ENCODE results near the gene ERAP2. TPM values are rescaled to one million over a fixed set of nuclear protein-coding genes. Genes with fewer than 3 reads are reported as not detected.

Gene ERAP2
- total and polyA plus RNA-seq, 10 of the 15 experiments (the other 5 are each of a cell fraction or from before 2014, with no cell fraction given) = 4.0 to 28.7 (median 11.7) TPM

DNA sequence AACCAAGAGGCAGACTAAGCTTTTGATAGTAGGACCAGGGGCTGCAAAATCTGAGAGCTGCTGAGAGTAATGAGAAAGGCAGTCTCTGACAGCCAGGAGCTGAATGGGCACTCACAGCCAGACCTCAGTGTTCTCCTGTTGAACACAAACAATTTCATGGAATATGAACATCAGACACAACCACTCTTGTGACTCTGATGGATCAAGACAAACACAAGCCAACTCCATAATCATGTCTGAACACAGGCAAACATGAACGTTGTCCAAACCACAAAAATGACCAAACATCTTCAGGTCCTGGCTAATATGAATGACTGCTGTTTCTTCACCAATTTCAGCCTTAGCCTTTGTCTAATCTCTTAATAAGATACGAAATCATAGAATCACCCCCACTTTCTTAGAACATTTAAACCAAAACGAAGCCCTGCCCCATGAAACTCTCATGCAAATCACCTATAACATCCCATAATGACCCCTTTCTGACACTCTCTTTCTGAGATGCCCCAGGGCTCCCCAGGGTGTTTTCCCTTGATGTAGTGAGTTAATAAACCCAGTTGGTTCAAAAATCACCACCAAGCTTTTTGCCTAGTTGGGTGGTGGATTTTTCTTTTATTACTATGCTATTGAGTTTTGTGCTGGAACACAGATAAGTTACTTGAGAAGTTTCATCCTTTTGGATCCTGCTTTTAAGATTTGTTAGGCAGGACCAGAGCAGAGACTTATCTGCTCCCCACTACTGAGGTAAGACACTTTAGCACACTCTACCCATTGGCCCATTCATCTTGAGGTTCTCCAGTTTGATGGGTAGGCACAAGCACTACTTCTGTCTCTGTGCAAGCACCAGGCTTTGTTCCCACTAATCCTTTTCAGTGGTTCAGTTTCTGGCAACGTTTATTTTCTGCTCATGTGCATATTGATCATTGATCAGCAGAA lies 5.9 kb upstream of the ERAP2 start:
- H3K27ac ChIP-seq (ENCODE audit: control insufficient read depth, insufficient read depth) = peak overlapping the region; percentile 76
- CTCF ChIA-PET = interaction anchor here (0.7 to 13.2 kb wide), 49 partner anchors 7 to 1900 kb away, joined by 3 to 223 read pairs (median 13); partner anchors contain the start of genes ERAP1, ERAP2, LIX1 and LNPEP
- POLR2A ChIA-PET = interaction anchor here (0.6 to 3.8 kb wide), 16 partner anchors 8 to 296 kb away, joined by 3 to 27 read pairs (median 4); partner anchors contain the start of genes ERAP1 and LNPEP
- H4K20me1 ChIP-seq (ENCODE audit: control insufficient read depth, insufficient read depth) = no peaks in the 10 kb centered on the region
- H3K27me3 ChIP-seq (replicated peaks in 1 of 2; ENCODE audit: control insufficient read depth in 2 of 2, insufficient read depth in 2 of 2, low read length in 1 of 2) = no peaks in the 10 kb centered on the region
- no peaks in the 10 kb centered on the region for H3K9me3 ChIP-seq (replicated peaks; ENCODE audit: control insufficient read depth, insufficient read depth, low read length)
- peaks cover 28% of the 10 kb centered on the region for H3K4me1 ChIP-seq (ENCODE audit: control insufficient read depth, insufficient read depth, low read length)
- TSS peak; percentile 69 for BruUV-seq (replicated peaks)
- RAD21 ChIA-PET (ENCODE audit: unreplicated experiment) = interaction anchor here (0.6 to 10.1 kb wide), 49 partner anchors 10 to 313 kb away, joined by 3 to 142 read pairs (median 8); partner anchors contain the start of genes ERAP1, ERAP2, LIX1 and LNPEP
- peaks cover 4% of the 10 kb centered on the region; the same call in 1 of the 2 replicates for H3K79me2 ChIP-seq (ENCODE audit: control insufficient read depth, insufficient read depth, low read length)
- no peaks in the 10 kb centered on the region for H3K36me3 ChIP-seq (ENCODE audit: control insufficient read depth in 2 of 2, insufficient read depth in 2 of 2, low read length in 1 of 2)
- peak overlapping the region; percentile 82 for H3K4me2 ChIP-seq (ENCODE audit: control insufficient read depth, insufficient read depth)
- in situ Hi-C loops (cut with MboI) = loop anchor here (5.0 kb wide), 1 partner anchor 292 kb away; no protein-coding TSS in a partner anchor
- H3K4me3 ChIP-seq = peak overlapping the region; percentile 55
- no peak for DNase-seq (ENCODE audit: low read depth, low spot score)
- peak; percentile 86 for ATAC-seq
- intact Hi-C loops (cut with micrococcal nuclease; ENCODE audit: unreplicated experiment) = no loop called here
- peak; percentile 83 for FAIRE-seq
- peak overlapping the region; percentile 61 for H2AFZ ChIP-seq (ENCODE audit: control insufficient read depth, low read depth, low read length)
- H3K9ac ChIP-seq (ENCODE audit: control insufficient read depth, insufficient read depth, low read length) = peak overlapping the region; percentile 45
- WGBS (ENCODE audit: insufficient coverage, insufficient replicate concordance, low lambda C conversion rate, missing lambda C conversion rate) = 3% methylated on average over 4 of the region's 4 CpGs
- SMC1A ChIA-PET (ENCODE audit: uncharacterized antibody, unreplicated experiment) = interaction anchor here (0.6 to 7.6 kb wide), 64 partner anchors 9 to 558 kb away, joined by 3 to 178 read pairs (median 8); partner anchors contain the start of genes ERAP1, ERAP2, LIX1 and LNPEP
- TF ChIP-seq ATF7 (IDR thresholded peaks at IDR 0.05; ENCODE audit: low read depth) (peak; percentile 52; the same call in 1 of the 2 replicates), POU2F2 (IDR thresholded peaks at IDR 0.05; ENCODE audit: borderline replicate concordance, low read depth, low read length) (0 out of 3 replicates have a peak, but pooled peaks have one; percentile 61), TCF3 (IDR thresholded peaks at IDR 0.05; ENCODE audit: borderline replicate concordance, insufficient read depth, low read depth, low read length) (no peak)
- TF ChIP-seq, protein P1, sequence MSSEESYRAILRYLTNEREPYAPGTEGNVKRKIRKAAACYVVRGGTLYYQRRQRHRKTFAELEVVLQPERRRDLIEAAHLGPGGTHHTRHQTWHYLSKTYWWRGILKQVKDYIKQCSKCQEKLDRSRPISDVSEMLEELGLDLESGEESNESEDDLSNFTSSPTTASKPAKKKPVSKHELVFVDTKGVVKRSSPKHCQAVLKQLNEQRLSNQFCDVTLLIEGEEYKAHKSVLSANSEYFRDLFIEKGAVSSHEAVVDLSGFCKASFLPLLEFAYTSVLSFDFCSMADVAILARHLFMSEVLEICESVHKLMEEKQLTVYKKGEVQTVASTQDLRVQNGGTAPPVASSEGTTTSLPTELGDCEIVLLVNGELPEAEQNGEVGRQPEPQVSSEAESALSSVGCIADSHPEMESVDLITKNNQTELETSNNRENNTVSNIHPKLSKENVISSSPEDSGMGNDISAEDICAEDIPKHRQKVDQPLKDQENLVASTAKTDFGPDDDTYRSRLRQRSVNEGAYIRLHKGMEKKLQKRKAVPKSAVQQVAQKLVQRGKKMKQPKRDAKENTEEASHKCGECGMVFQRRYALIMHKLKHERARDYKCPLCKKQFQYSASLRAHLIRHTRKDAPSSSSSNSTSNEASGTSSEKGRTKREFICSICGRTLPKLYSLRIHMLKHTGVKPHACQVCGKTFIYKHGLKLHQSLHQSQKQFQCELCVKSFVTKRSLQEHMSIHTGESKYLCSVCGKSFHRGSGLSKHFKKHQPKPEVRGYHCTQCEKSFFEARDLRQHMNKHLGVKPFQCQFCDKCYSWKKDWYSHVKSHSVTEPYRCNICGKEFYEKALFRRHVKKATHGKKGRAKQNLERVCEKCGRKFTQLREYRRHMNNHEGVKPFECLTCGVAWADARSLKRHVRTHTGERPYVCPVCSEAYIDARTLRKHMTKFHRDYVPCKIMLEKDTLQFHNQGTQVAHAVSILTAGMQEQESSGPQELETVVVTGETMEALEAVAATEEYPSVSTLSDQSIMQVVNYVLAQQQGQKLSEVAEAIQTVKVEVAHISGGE (CRISPR knock-in tag; IDR thresholded peaks at IDR 0.05) = no peak
- TF ChIP-seq, protein P2, sequence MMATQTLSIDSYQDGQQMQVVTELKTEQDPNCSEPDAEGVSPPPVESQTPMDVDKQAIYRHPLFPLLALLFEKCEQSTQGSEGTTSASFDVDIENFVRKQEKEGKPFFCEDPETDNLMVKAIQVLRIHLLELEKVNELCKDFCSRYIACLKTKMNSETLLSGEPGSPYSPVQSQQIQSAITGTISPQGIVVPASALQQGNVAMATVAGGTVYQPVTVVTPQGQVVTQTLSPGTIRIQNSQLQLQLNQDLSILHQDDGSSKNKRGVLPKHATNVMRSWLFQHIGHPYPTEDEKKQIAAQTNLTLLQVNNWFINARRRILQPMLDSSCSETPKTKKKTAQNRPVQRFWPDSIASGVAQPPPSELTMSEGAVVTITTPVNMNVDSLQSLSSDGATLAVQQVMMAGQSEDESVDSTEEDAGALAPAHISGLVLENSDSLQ (IDR thresholded peaks at IDR 0.05) = peak; percentile 41; the same call in 1 of the 2 replicates
- TF ChIP-seq, protein P3, sequence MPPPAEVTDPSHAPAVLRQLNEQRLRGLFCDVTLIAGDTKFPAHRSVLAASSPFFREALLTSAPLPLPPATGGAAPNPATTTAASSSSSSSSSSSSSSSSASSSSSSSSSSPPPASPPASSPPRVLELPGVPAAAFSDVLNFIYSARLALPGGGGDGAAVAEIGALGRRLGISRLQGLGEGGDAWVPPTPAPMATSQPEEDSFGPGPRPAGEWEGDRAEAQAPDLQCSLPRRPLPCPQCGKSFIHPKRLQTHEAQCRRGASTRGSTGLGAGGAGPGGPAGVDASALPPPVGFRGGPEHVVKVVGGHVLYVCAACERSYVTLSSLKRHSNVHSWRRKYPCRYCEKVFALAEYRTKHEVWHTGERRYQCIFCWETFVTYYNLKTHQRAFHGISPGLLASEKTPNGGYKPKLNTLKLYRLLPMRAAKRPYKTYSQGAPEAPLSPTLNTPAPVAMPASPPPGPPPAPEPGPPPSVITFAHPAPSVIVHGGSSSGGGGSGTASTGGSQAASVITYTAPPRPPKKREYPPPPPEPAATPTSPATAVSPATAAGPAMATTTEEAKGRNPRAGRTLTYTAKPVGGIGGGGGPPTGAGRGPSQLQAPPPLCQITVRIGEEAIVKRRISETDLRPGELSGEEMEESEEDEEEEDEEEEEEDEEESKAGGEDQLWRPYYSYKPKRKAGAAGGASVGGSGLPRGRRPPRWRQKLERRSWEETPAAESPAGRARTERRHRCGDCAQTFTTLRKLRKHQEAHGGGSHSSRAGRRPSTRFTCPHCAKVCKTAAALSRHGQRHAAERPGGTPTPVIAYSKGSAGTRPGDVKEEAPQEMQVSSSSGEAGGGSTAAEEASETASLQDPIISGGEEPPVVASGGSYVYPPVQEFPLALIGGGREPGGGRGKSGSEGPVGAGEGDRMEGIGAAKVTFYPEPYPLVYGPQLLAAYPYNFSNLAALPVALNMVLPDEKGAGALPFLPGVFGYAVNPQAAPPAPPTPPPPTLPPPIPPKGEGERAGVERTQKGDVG (CRISPR knock-in tag; IDR thresholded peaks at IDR 0.05) = no peak
- TF ChIP-seq, protein P4, sequence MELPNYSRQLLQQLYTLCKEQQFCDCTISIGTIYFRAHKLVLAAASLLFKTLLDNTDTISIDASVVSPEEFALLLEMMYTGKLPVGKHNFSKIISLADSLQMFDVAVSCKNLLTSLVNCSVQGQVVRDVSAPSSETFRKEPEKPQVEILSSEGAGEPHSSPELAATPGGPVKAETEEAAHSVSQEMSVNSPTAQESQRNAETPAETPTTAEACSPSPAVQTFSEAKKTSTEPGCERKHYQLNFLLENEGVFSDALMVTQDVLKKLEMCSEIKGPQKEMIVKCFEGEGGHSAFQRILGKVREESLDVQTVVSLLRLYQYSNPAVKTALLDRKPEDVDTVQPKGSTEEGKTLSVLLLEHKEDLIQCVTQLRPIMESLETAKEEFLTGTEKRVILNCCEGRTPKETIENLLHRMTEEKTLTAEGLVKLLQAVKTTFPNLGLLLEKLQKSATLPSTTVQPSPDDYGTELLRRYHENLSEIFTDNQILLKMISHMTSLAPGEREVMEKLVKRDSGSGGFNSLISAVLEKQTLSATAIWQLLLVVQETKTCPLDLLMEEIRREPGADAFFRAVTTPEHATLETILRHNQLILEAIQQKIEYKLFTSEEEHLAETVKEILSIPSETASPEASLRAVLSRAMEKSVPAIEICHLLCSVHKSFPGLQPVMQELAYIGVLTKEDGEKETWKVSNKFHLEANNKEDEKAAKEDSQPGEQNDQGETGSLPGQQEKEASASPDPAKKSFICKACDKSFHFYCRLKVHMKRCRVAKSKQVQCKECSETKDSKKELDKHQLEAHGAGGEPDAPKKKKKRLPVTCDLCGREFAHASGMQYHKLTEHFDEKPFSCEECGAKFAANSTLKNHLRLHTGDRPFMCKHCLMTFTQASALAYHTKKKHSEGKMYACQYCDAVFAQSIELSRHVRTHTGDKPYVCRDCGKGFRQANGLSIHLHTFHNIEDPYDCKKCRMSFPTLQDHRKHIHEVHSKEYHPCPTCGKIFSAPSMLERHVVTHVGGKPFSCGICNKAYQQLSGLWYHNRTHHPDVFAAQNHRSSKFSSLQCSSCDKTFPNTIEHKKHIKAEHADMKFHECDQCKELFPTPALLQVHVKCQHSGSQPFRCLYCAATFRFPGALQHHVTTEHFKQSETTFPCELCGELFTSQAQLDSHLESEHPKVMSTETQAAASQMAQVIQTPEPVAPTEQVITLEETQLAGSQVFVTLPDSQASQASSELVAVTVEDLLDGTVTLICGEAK (IDR thresholded peaks at IDR 0.05; ENCODE audit: borderline replicate concordance) = no peak

Measured in GM12878 (cell line).